B cell (primary cell): Measurements from ENCODE around the gene SHLD2.
"Not testable (repeated sequence)": the region's sequence is repeated elsewhere in the genome, so short reads cannot be mapped to it uniquely, and the experiment has no call there.

Source experiments
- CTCF ChIP-seq: fragments of 200-600 bp; IDR thresholded peaks from one replicate; pipeline ENCODE4 v1.8.0; 2022; ENCODE audit warnings: antibody characterized with exemption, mild to moderate bottlenecking
- EZH2 ChIP-seq: IDR thresholded peaks from 2 replicates; pipeline ENCODE4 v1.6.1; 2012; ENCODE audit warnings: borderline replicate concordance, low read depth, mild to moderate bottlenecking, moderate library complexity, low read length; ENCODE audit not compliant: insufficient read depth, poor library complexity, severe bottlenecking

DNA sequence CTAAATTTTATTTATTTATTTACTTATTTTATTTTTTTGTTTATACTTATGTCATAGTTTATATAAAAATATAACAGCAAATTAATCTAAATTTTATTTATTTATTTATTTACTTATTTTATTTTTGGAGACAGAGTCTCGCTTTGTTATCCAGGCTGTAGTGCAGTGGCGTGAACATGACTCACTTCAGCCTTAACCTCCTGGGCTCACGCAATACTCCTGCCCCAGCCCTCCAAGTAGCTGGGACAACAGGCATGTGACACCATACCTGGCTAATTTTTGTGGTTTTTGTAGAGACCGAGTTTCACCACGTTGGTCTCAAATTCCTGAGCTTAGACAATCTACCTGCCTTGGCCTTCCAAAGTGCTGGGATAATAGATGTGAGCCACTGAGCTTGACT lies 115.3 kb downstream of the SHLD2 start:
- not testable (repeated sequence) for TF ChIP-seq CTCF, EZH2
